Ishikawa (cell line): ENCODE measurements around the gene NEGR1.

Source experiments
- EGR1 ChIP-seq: IDR thresholded peaks from 2 replicates; pipeline ENCODE4 v1.6.1; 2012
- EP300 ChIP-seq: IDR thresholded peaks from 2 replicates; pipeline ENCODE4 v1.6.1; 2012; ENCODE audit warnings: borderline replicate concordance
- REST ChIP-seq: IDR thresholded peaks from 2 replicates; pipeline ENCODE4 v1.6.1; 2012; ENCODE audit warnings: low read depth, mild to moderate bottlenecking
- TAF1 ChIP-seq: IDR thresholded peaks from 2 replicates; pipeline ENCODE4 v1.6.1; 2012; ENCODE audit warnings: low read depth, mild to moderate bottlenecking
- TEAD4 ChIP-seq: IDR thresholded peaks from 2 replicates; pipeline ENCODE4 v1.6.1; 2012
- YY1 ChIP-seq: IDR thresholded peaks from 2 replicates; pipeline ENCODE4 v1.6.1; 2012; ENCODE audit warnings: low read depth

- TF ChIP-seq REST: no peak
- no peak for TF ChIP-seq YY1
- no peak for TF ChIP-seq EGR1
- TF ChIP-seq TAF1: no peak
- TF ChIP-seq EP300: no peak
- TF ChIP-seq TEAD4: no peak
These were observed 543.4 kb downstream of the NEGR1 start for GRCh38 chr1:71738910-71739309.
